Esophagus muscularis mucosa (tissue), 3 donors: ENCODE data around the gene CNGA4.

Experiments
- EP300 ChIP-seq: sonication (generic); formaldehyde crosslinking; IDR thresholded peaks from one replicate; pipeline ENCODE4 v1.6.1; 2017; ENCODE audit warnings: antibody characterized with exemption
- TF ChIP-seq, protein P1 (sequence below), 3 experiments: fragments of 200-600 bp in 2 of 3; fragments of 450-650 bp in 1 of 3; sonication (generic) in 2 of 3; IDR thresholded peaks; one replicate each; pipeline ENCODE4 v1.5.1; 2017 to 2019; ENCODE audit warnings: antibody characterized with exemption in 3 of 3, mild to moderate bottlenecking in 2 of 3, moderate library complexity in 1 of 3

DNA sequence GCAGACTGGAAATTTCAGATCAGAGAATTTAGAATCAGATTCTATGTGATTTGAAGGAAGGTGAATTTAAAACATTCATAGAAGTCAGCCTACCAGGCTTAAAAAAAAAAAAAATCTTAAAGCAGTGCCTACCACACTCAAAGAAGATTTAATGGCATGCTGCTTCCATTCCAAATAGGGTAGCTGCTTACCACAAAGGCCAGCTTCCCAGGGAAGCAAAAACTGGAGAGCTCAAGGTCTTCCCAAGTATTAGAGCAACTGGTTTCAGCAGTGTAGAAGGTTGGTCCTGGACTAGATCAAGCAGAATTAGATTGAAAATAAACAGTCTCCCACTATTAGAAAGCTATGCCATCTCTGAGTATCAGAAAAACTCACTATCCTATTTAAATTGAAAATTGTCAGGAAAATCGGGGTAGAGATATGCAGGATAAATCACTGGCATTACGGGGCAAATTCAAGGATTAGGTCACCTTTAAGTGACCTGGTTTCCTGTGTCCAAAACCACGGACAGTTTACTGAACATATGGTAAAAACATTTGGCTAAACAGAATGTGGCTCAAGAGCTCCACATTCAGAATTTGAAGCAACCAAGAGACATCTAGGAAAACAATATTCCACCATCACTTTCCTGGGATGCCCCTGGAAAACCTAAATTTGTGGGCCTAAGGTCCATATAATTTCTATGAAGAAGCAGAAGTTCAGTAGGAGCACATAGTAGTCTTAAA lies 32.3 kb upstream of the CNGA4 start:
- TF ChIP-seq, protein P1, sequence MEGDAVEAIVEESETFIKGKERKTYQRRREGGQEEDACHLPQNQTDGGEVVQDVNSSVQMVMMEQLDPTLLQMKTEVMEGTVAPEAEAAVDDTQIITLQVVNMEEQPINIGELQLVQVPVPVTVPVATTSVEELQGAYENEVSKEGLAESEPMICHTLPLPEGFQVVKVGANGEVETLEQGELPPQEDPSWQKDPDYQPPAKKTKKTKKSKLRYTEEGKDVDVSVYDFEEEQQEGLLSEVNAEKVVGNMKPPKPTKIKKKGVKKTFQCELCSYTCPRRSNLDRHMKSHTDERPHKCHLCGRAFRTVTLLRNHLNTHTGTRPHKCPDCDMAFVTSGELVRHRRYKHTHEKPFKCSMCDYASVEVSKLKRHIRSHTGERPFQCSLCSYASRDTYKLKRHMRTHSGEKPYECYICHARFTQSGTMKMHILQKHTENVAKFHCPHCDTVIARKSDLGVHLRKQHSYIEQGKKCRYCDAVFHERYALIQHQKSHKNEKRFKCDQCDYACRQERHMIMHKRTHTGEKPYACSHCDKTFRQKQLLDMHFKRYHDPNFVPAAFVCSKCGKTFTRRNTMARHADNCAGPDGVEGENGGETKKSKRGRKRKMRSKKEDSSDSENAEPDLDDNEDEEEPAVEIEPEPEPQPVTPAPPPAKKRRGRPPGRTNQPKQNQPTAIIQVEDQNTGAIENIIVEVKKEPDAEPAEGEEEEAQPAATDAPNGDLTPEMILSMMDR (IDR thresholded peaks at IDR 0.05) = no peak
- no peak for TF ChIP-seq EP300
